GM21786 (cell line): ENCODE measurements around the gene FGF2.
"Not testable (repeated sequence)": the region's sequence is repeated elsewhere in the genome, so short reads cannot be mapped to it uniquely, and the experiment has no call there.

Source experiments
- ATAC-seq: cut with Tn5 transposase; IDR thresholded peaks from one replicate; pipeline ENCODE4 v1.9.1; 2021; ENCODE audit not compliant: unreplicated experiment

Gene FGF2

DNA sequence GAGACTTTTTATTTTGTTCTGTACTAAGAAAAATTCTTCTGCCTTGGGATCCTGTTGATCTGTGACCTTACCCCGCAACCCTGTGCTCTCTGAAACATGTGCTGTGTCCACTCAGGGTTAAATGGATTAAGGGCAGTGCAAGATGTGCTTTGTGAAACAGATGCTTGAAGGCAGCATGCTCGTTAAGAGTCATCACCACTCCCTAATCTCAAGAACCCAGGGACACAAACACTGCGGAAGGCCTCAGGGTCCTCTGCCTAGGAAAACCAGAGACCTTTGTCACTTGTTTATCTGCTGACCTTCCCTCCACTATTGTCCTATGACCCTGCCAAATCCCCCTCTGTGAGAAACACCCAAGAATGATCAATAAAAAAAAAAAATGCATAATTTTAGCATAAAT is 13.8 kb upstream of the FGF2 start:
- not testable (repeated sequence) for ATAC-seq

DNA sequence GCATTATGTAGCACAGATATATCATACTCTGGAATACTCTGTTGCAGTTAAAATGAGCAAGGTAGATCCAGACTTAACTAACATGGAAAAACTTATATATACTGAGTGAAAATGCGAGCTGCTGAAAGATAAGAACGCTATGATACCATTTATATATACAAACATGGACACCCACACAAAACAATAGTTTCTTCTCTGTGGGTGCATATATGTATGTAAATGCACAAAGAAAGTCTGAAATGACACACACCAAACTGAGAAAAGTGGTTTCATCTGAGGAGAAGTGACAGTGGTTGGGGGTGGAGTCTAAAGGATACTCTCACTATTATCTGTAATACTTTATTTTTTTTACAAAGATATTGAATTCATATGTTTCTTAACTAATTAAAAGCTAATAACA is 12.2 kb upstream of the FGF2 start:
- ATAC-seq: peak; percentile 98

DNA sequence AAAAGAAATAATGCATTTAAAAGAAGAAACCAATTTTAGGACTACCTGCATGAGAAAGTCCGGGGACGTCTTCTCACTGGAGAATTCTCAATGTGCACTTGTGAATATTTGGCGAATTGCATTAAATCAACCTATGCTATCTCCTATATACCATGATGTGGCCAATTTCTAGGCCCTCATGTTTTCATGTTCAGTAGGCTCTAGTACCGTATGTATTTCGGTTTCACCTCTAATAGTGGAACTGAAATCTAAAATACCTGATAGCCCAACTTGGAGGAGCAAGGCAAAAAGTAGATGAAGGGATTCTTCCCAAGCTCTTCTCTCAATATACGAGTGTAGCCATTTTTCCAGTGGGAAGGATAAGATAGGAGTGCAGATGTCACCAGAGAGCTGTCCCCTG is 11.4 kb upstream of the FGF2 start:
- ATAC-seq: no peak

DNA sequence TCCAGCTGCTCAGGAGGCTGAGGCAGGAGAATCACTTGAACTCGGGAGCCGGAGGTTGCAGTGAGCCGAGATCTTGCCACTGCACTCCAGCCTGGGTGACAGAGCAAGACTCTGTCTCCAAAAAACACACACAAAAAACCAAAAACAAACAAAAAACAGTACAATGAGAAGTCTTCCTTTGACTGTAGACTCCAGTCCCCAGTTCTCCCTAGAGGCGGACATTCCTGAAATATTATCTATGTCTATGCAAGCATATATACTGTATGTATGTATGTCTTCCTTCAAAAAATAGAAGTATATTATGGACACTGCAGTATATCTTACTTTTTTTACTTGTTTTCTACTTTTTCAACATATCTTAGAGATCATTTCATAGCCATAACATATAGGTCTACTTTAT is 10.2 kb upstream of the FGF2 start:
- no peak for ATAC-seq

DNA sequence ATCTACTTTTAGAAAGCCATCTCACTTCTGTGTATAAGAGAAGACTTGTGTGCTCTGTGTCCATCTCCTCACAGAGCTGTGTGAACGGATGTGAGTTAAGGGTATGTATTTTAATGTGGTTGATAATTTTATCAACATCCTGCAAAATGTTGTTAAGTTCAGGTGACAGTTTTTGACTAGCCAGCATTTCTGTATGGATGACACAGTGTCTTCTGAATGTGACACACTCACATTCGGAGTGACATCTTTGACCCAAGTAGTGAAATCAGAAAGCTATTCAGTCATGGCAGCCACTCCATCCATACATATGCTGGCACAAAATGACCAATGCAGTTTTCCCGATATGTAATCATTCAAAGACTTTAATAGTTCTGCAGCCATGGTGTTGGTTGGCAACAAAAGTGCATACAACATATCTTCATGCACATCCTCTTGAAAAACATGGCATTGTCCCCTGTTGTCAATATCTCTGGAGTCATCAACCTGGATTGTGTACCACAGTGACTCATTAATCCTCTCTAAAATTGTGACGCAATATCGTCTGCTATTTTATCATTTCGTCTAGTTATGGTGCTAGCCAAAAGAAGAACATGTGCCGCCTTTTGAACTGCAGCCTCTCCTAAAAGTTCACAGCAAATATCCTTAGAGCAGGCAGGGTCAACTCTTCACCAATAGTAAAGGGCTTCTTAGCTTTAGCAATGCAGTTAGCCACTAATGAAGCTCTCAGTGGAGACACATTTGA is 6.8 kb upstream of the FGF2 start:
- ATAC-seq: no peak

DNA sequence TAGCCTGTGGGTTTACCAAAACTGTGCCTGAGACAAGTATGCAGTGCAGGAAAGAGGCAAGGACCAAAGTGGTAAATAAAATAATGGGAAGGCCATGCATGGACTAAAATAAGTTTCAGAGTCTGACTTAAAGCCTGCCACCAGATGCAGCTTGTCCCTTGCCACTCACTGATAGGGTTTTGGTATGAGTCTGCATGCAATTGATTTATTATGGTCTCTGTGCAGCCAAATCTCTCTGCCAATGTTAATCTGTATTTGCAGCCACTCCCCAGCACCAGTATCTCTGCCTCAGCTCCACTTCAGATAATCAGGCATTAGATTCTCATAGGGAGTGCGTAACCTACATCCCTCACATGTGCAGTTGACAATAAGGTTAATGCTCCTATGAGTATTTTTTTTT is 5.5 kb upstream of the FGF2 start:
- ATAC-seq: no peak

DNA sequence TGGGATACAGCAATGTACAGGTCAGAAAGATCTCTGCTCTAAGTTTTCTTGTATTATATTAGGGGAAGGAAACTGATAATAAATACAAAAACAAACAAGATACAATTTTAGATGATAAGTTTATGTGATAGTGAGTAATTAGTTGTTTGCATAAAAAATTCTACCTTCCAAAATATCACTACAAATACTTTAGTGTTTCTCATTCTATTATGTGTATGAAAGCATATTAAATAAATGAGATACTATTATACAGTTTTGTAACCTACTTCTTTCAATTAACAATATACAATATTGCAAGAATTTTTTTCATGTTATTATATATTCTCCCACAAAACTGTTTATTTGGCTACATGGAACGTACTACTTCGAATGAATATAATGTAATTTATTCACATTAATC is 4.2 kb upstream of the FGF2 start:
- no peak for ATAC-seq

DNA sequence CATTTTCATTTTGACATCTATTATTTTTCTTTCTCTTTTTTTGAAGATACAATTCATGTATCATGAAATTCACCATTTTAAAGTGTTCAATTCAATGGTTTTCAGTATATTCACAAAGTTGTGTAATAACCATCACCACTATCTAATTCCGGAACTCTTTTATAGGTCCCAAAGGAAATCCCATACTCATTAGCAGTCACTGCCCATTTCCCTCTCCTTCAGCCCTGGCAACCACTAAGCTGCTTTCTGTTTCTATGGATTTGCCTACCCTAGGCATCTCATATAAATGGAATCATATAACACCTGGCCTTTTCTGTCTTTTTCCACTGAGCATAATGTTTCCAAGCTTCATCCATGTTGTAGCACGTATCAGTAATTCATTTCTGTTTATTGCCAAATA is 3.2 kb upstream of the FGF2 start:
- no peak for ATAC-seq

DNA sequence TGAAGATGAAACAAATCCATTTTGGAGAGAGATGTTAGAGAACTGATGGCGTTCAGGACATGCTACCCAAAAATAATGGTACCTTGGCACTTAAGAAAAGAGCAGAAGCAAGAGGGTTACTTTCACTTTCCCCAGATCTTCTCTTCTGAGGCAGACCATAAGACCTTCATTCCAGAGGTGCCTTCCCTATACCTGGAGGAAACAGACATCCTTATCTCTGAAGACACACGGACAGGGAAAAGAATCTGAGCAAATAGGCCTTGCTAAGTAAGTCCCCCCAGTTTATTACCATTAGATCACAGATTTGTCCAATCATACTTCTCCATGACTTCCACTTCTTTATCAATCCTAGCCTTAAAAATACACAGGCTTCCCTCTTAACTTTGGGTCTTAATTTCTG is 2.0 kb upstream of the FGF2 start:
- ATAC-seq: no peak

DNA sequence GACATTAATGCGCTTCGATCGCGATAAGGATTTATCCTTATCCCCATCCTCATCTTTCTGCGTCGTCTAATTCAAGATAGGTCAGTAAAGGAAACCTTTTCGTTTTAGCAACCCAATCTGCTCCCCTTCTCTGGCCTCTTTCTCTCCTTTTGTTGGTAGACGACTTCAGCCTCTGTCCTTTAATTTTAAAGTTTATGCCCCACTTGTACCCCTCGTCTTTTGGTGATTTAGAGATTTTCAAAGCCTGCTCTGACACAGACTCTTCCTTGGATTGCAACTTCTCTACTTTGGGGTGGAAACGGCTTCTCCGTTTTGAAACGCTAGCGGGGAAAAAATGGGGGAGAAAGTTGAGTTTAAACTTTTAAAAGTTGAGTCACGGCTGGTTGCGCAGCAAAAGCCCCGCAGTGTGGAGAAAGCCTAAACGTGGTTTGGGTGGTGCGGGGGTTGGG is 528 bp upstream of the FGF2 start:
- no peak for ATAC-seq

DNA sequence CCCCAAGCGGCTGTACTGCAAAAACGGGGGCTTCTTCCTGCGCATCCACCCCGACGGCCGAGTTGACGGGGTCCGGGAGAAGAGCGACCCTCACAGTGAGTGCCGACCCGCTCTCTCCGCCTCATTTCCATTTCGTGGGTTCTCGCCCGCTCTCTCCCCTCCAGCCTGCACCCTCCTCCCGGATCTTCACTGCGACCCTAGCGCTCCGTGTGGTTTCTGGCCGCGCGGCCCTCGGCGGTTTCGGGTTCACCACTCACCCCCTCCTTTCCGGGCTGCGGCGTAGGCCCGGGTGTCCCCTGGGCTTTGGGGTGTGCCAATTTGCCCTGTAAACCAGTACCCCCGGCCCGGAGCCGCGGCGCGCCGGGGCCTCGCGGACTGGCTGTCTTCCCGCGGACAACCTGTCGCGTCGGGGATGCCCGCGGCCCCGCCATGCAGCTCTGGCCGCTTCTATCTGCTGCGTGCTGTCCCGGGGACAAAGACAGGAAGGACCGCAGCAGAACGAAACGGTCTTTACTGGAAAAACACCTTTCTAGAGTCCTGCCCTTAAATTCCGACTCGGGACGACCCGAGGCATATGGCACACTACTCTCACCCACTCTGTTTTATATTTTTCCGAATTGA is 737 bp downstream of the FGF2 start:
- ATAC-seq: peak; percentile 39

DNA sequence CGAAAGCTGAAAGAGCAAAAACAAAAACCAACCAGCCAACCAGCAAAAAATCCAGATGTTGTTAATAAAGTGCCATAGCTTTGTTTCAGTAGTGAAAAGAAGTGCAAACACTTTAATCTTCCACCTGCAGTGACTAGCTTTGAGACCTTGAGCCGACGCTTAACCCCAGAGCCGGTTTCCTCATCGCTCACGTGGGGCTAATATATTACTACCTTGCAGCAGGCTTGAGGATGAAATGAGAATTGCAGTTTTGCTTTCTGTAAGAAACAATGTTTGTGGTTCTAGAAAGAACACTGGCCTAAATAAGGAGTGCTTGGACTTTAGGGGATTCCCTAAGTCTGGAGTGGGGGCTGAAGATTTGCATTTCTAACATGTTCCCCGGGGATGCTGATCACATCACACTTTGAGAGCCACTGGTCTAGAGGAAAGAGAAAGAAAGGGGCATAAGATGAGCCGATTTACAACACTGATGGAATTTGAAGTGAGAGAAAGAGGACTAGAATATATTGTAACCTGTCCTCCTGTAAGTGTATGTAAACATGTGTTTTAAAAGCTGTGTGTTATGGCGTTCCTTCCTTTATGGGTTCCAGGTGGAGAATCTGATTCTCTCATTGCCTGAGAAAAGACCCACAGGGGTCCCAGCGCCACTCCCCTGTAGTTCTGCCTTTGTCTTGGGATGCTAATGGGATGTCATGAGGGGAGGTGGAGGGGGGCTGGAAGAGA is 1.4 kb downstream of the FGF2 start:
- ATAC-seq: peak; percentile 92

DNA sequence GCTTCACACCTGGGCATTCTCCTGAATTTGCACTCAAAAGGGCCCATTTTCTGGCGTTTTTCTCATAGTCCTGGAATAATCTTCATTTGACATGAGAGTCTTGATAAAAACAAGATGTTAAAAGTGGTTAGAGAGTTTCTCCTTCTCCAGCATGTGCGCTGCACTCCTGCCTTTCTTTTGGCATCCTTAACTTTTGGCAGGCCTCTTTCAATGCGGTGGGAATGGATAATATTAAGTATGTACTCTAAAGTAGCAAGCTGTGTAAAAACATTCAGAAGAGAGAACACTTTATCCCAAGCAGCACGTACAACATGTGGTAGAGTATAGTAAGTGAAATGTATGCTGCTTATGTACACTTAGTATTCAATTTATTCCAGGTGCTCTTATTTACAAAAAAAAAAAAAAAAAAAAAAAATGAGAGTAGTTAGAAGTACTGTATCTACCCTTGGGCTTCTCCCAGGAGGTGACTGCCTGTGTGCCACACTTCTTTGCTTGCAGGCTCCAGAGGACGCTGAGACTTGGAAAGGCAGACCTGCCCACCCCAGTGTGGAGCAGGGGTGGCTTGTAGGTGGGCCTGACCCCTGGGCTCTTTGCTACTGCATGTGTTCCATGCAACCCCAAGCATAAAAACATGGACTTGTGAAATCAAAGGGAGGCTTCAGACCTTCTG is 3.9 kb downstream of the FGF2 start:
- ATAC-seq: no peak

DNA sequence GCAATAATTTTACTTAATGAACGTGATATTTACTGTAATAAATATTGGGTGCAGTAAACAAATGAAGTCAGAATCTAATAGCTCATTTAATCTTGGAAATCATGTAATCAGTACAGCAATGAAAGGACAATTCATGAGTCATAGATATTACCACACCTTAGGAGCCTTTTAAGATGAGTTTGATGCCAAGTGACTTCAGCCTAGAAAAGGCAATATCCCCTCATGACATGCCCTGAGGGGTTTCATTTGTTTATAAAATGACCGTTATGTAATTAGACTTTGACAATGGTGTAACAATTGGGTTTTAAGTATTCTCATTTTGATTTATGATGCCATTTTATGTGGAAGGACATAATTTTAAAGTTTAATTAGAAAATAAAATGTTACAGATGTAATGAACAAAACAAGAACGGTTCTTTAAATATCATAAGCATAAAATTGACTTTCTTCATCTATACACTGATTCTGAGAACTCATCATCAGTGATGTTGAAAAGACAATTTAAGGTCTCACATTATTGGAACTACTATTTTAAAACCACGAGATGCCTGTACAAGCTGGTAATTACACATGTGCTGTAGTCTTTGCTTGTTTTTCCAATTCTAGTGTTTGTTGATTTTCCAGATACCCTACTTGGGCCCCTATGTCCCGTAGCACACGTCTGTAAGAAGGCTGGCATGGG is 5.0 kb downstream of the FGF2 start:
- no peak for ATAC-seq

DNA sequence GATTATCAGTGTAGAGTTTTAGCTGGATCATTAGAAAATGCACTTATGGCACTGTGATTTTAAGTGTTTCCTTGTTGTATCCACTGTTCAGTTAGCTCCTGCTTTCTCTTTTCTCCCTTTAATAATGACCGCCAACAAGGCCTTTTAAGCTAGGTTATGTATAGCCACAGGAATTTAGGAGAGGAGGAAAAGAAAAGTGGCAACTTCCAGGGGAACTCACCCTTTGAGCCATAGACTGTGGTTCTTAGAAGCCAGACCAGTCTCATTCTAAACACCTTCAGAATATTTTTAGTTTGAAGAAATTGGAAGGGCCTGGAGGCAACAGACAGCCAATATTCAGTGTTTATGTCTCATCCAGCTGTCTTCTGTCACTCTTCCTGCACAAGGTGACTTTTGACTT is 6.1 kb downstream of the FGF2 start:
- no peak for ATAC-seq

DNA sequence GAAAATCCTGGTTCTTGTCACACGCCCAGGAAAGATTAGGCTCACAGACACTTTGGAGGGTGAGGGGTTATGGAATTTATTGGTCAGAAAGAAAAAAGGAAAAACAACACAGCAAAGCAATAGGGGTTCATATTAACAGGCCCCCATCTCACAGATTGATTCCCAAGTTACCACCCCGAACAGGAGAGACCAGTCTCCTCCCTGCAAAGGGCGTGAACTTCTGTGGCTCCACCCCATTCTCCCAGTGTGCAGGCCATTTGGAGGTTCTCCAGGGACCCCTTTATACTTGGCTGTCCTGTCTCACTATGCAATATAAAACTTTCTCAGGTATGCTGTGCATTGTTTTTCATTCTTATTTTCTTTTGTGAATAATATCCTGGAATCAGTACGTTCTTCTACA is 7.4 kb downstream of the FGF2 start:
- ATAC-seq: no peak

DNA sequence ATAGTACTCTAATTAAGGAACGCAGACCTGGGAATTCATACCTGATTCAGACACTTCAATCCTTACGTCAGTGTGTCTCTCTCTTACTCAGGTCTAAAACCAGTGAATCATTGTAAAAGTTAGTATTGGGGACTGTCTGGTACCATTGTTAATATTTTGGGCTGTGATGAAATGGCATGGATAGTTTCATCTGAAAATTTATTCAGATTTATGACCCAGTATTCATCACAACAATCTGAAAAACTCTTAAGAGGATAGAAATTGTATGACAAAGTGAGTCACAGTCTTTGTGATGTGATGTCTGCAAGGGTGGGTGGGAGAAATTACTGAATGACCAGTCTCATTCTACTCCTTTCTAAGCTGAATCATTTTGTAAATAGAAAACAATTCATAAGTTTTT is 10.3 kb downstream of the FGF2 start:
- no peak for ATAC-seq

DNA sequence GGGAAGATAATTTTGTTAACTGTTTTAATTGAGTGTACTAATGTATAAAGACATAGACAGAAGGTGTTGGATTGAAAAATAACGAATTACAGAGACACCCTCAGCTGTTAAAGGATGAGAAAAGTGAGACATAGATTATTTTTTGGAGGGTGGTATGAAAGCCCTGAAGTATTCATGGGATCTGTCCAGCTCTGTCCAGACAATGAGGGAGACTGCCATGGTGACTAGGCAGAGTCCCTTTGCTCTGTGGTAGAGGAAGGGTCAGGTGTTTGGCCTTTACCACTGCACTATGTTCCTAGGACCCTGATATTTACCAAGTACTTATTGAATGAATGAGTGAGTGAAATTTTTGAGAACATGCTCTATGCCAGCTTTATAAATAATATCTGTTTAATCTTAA is 11.4 kb downstream of the FGF2 start:
- ATAC-seq: no peak

DNA sequence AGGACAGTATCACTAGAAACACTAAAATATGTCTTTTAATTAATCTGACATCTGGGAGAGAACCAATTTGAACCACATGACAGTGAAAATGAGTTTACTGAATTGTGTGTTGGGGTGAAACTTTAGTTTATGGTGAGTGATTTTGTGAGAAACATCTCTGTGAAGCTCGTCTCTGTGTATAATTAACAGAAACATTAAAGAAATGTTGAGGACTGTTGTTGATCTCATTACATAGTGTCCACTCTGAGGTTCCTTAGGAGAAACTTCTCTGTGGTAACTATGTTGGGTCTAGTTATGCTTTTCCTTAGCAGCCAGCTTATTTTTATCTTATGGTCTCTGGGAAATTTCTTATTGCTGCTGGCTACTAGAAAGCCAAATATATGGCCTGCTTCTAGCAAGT is 15.8 kb downstream of the FGF2 start:
- no peak for ATAC-seq

DNA sequence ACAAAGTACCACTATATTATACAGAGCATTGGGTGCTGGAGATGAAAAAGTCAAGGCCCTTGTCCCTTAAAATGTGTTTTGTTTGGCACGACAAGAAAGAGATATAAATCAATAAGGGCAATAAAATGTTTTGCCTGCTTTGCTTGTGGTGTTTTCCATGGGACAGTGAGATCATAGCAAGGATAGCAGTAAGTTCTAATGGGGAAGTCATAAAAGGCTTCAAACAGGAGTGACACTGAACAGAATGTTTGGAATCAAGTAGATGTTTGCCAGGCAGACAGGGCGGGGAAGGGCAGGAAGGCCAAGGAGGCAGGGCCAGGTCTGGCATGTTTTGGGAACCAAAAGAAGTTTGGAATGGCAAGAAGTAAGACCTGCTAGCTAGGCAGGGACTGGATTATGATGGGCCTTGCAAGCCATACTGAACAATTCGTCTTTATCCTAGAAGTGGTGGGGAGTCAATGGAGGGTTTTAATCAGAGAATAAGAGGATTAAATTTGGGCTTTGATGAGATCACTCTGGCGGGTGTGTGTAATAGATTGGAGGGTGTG is 16.4 kb downstream of the FGF2 start:
- no peak for ATAC-seq

DNA sequence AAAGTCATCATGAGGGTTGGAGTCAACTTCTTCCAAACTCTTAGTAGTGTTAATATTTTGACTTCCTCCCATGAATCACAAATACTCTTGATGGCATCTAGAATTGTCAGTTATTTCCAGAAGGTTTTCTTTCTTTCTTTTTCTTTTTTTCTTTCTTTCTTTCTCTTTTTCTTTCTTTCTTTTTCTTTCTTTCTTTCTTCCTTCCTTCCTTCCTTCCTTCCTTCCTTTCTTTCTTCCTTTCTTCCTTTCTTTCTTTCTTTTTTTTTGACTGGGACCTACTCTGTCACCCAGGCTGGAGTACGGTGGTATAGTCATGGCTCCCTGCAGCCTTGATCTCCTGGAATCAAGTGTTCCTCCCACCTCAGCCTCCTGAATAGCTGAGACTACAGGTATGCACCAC is 17.8 kb downstream of the FGF2 start:
- not testable (repeated sequence) for ATAC-seq
